GM12864 (cell line): ENCODE data around the gene RPL38.

ENCODE experiments used
- DNase-seq: peaks from one replicate; pipeline ENCODE4 v3.0.0-alpha.2; 2011; ENCODE audit warnings: low read depth
- H3K4me3 ChIP-seq: 2 replicates; pipeline ENCODE4 v1.5.1; 2011; ENCODE audit warnings: mild to moderate bottlenecking, low read depth, low read length, control low read depth
- TF ChIP-seq, protein P1 (sequence below): IDR thresholded peaks from 2 replicates; pipeline ENCODE4 v1.5.1; 2011; ENCODE audit warnings: low read depth, mild to moderate bottlenecking, moderate library complexity, low read length, control low read depth, inconsistent platforms; ENCODE audit errors: missing control alignments

RPL38 gene

GRCh38 chr17:74224959-74225725 is 21.7 kb downstream of the RPL38 start:
- DNase-seq = no peak
- TF ChIP-seq, protein P1, sequence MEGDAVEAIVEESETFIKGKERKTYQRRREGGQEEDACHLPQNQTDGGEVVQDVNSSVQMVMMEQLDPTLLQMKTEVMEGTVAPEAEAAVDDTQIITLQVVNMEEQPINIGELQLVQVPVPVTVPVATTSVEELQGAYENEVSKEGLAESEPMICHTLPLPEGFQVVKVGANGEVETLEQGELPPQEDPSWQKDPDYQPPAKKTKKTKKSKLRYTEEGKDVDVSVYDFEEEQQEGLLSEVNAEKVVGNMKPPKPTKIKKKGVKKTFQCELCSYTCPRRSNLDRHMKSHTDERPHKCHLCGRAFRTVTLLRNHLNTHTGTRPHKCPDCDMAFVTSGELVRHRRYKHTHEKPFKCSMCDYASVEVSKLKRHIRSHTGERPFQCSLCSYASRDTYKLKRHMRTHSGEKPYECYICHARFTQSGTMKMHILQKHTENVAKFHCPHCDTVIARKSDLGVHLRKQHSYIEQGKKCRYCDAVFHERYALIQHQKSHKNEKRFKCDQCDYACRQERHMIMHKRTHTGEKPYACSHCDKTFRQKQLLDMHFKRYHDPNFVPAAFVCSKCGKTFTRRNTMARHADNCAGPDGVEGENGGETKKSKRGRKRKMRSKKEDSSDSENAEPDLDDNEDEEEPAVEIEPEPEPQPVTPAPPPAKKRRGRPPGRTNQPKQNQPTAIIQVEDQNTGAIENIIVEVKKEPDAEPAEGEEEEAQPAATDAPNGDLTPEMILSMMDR = no peak
- no peak overlapping the region for H3K4me3 ChIP-seq

DNA sequence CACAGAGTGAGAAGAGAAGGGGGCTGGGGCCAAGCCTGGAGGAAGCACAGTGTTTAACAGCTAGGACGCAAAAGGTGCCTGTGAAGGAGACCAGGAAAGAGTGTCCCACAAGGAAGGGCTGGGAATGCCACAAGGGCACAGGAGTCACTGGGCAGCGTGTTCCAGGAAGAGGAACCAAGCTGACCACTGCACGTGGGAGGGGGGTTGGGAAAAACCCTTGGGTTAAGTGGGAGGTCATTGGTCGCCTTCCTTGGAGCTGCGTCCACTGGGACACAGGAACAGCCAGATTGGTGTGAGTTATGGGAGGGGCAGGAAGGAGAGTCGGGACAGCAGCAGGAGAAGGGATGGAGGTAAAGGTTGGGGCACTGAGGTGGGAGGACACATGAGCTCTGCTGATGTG is 22.8 kb downstream of the RPL38 start:
- TF ChIP-seq, protein P1 = no peak
- H3K4me3 ChIP-seq = no peak overlapping the region
- no peak for DNase-seq

- no peak overlapping the region for H3K4me3 ChIP-seq
- no peak for DNase-seq
- TF ChIP-seq, protein P1 = no peak
These were observed 24.0 kb downstream of the RPL38 start for GRCh38 chr17:74227271-74228080.

GRCh38 chr17:74228306-74228978 is 25.0 kb downstream of the RPL38 start:
- TF ChIP-seq, protein P1 = no peak
- H3K4me3 ChIP-seq = no peak overlapping the region
- no peak for DNase-seq

GRCh38 chr17:74230896-74231295 is 27.4 kb downstream of the RPL38 start:
- TF ChIP-seq, protein P1 = no peak
- DNase-seq = no peak
- H3K4me3 ChIP-seq = no peak overlapping the region

DNA sequence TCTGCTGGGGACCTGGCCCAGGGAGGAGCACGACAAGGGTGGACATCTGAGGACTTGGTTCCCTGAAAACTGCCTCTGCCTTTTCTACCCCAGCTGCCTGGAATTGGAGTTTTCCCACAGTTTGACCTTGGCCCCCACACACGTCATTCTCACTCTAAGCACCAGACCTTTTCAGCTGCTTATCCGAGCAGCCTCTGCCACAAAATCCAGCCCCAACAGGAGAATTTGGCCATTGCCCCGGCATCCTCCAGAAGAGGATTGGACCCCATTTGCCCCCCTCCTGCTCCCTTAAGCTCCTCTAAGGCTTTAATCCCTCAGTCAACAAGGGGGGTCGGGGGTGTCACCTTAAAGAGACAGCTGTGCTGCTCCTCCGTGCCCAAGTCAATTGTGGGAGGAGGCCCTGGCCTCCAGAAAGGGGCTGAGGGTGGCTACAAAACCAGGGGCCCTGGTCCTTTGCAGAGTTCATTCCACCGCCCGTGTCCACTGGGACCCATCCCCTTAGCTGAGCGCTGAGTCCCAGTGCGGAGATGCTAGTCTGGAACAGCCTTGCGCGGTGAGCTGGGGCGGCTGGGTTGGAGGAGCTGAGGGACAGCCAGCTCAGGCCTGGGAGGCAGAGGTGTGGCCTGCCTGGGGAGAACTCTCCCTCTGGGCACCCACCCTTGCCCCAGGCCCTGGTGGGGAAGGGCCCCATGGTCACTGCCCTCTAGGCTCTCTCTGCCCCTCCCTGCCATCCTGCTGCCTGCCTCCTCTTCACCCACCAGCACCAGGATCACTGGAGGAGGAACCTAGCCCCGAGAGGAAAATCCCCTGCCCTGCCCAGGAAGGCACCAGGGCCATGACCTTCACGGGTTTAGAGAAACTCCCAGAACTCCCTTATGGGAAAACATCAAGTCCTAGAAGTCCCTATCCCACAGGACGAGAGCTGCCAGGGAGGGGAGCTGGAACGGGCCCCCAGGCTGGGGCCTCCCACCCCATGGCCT is 28.7 kb downstream of the RPL38 start:
- no peak for DNase-seq
- TF ChIP-seq, protein P1 = no peak
- no peak overlapping the region for H3K4me3 ChIP-seq
